GM12878 (cell line): ENCODE data around the gene MTA3. TPM values are rescaled to one million over a fixed set of nuclear protein-coding genes. Genes with fewer than 3 reads are reported as not detected.

ENCODE experiments used
- ATAC-seq: fragments of 200-7000 bp; cut with Tn5 transposase; 3 replicates; pipeline ENCODE4 v1.9.1; 2020; ENCODE audit warnings: mild to moderate bottlenecking, moderate library complexity
- BruUV-seq: library from RNA; stranded (reverse); fragments of 400-500 nt; replicated peaks from 2 replicates; lab custom pipeline; 2021; lab: Mats Ljungman, UMichigan
- CTCF ChIA-PET: fragments of 300-600 bp; sonication (Branson Sonifier 250); formaldehyde crosslinking; extraction: SDS; loops from one replicate; lab custom pipeline; 2021; ENCODE audit warnings: inconsistent platforms; lab: Yijun Ruan, JAX
- POLR2A ChIA-PET: fragments of 350-600 bp; formaldehyde crosslinking; extraction: SDS; loops from one replicate; lab custom pipeline; 2021; ENCODE audit warnings: inconsistent platforms; lab: Charles Lee
- RAD21 ChIA-PET: fragments of 300-600 bp; sonication (Branson Sonifier 250); formaldehyde crosslinking; loops from one replicate; lab custom pipeline; 2023; ENCODE audit warnings: antibody characterized with exemption; ENCODE audit not compliant: unreplicated experiment; lab: Charles Lee
- SMC1A ChIA-PET: fragments of 300-600 bp; sonication (Branson Sonifier 250); formaldehyde crosslinking; loops from one replicate; lab custom pipeline; 2023; ENCODE audit not compliant: unreplicated experiment, uncharacterized antibody; lab: Charles Lee
- DNase-seq: peaks from one replicate; pipeline ENCODE4 v3.0.0-alpha.2; 2011; ENCODE audit warnings: low read depth, low spot score
- FAIRE-seq: peaks from 3 replicates; lab custom pipeline; 2011; peaks lifted over from hg19 to GRCh38; lab: Jason Lieb, UNC
- H2AFZ ChIP-seq: 2 replicates; pipeline ENCODE4 v1.6.0; 2011; ENCODE audit warnings: low read depth, low read length, control low read depth; ENCODE audit not compliant: control insufficient read depth
- H3K27ac ChIP-seq: 2 replicates; pipeline ENCODE4 v1.5.1; 2011; ENCODE audit warnings: control low read depth; ENCODE audit not compliant: control insufficient read depth, insufficient read depth
- H3K27me3 ChIP-seq, 2 experiments: replicated peaks in 1 of 2; 2 replicates each; pipeline versions ENCODE4 v1.6.0 to v1.6.1; 2011; ENCODE audit warnings: low read length in 1 of 2; ENCODE audit not compliant: control insufficient read depth in 2 of 2, insufficient read depth in 2 of 2
- H3K36me3 ChIP-seq, 2 experiments: 2 replicates each; pipeline ENCODE4 v1.5.1; 2011; ENCODE audit warnings: low read length in 1 of 2; ENCODE audit not compliant: control insufficient read depth in 2 of 2, insufficient read depth in 2 of 2
- H3K4me1 ChIP-seq: 2 replicates; pipeline ENCODE4 v1.6.1; 2011; ENCODE audit warnings: mild to moderate bottlenecking, low read length, moderate library complexity, mixed read lengths; ENCODE audit not compliant: control insufficient read depth, insufficient read depth
- H3K4me2 ChIP-seq: 2 replicates; pipeline ENCODE4 v1.6.0; 2011; ENCODE audit warnings: control low read depth; ENCODE audit not compliant: control insufficient read depth, insufficient read depth
- H3K4me3 ChIP-seq: fragments of 200-600 bp; sonication (generic); 2 replicates; pipeline ENCODE4 v1.5.1; 2016
- H3K79me2 ChIP-seq: 2 replicates; pipeline ENCODE4 v1.6.0; 2011; ENCODE audit warnings: low read length; ENCODE audit not compliant: control insufficient read depth, insufficient read depth
- H3K9ac ChIP-seq: 2 replicates; pipeline ENCODE4 v1.8.0; 2011; ENCODE audit warnings: low read length, control low read depth, mixed read lengths; ENCODE audit not compliant: control insufficient read depth, insufficient read depth
- H3K9me3 ChIP-seq: replicated peaks from 3 replicates; pipeline ENCODE4 v1.5.1; 2011; ENCODE audit warnings: mild to moderate bottlenecking, low read length; ENCODE audit not compliant: control insufficient read depth, insufficient read depth
- H4K20me1 ChIP-seq: 2 replicates; pipeline ENCODE4 v1.6.0; 2011; ENCODE audit not compliant: control insufficient read depth, insufficient read depth
- CBFB ChIP-seq: IDR thresholded peaks from 2 replicates; pipeline ENCODE4 v1.6.1; 2016; ENCODE audit warnings: antibody characterized with exemption, low read depth
- MEF2A ChIP-seq: IDR thresholded peaks from 2 replicates; pipeline ENCODE4 v1.6.1; 2011; ENCODE audit warnings: low read depth, mild to moderate bottlenecking, low read length, moderate library complexity; ENCODE audit not compliant: insufficient read depth
- MEF2B ChIP-seq: fragments of 450-650 bp; IDR thresholded peaks from 2 replicates; pipeline ENCODE4 v1.6.1; 2018; ENCODE audit warnings: mild to moderate bottlenecking, moderate library complexity; ENCODE audit not compliant: partially characterized antibody, poor library complexity, severe bottlenecking
- SPI1 ChIP-seq: IDR thresholded peaks from 2 replicates; pipeline ENCODE4 v1.6.1; 2011; ENCODE audit warnings: low read depth, mild to moderate bottlenecking, low read length, moderate library complexity, borderline replicate concordance; ENCODE audit not compliant: insufficient read depth
- WGBS: methylation state at CpG from one replicate; pipeline ENCODE4 v1.1.6; 2016; ENCODE audit warnings: low lambda C conversion rate; ENCODE audit not compliant: insufficient replicate concordance, insufficient coverage; ENCODE audit errors: missing lambda C conversion rate; 5-methylcytosine and 5-hydroxymethylcytosine counted together
- in situ Hi-C: fragments of 300-500 bp; cut with MboI; formaldehyde crosslinking; loops from 9 replicates; pipeline ENCODE4 v1.14.3; 2018; ENCODE audit warnings: mixed read lengths
- intact Hi-C: fragments of 100-400 bp; cut with micrococcal nuclease; formaldehyde crosslinking; loops from one replicate; pipeline ENCODE4 v1.14.2; 2022; ENCODE audit not compliant: unreplicated experiment
- polyA plus RNA-seq, 11 experiments: library from polyadenylated mRNA; depleted of rRNA in 4 of 11; unstranded in 6 of 11; stranded (reverse) in 5 of 11; fragments of >200 nt; fragmentation: Nextera tagmentation in 4 of 11; fragmentation: Illumina TruSeq in 1 of 11; extraction: Ambion mirVana in 4 of 11; extraction: Trizol in 1 of 11; gene quantifications; 1 replicate in 1 of 11; 2 replicates in 10 of 11; pipeline versions ENCODE4 v1.2.1 to v1.2.3, GENCODE V29; 2011 to 2016; ENCODE audit warnings: inconsistent platforms in 2 of 11, missing spikeins in 2 of 11, low read depth in 1 of 11
- total RNA-seq, 4 experiments: library from RNA; depleted of rRNA in 3 of 4; stranded (reverse); fragments of >200 nt in 3 of 4; fragmentation: Illumina TruSeq in 1 of 4; extraction: Trizol in 1 of 4; gene quantifications; 2 replicates each; pipeline versions ENCODE4 v1.2.1 to v1.2.3, GENCODE V29; 2013 to 2021
- TF ChIP-seq, protein P1 (sequence below): fragments of 450-650 bp; IDR thresholded peaks from 2 replicates; pipeline ENCODE4 v1.6.1; 2017; ENCODE audit warnings: mild to moderate bottlenecking, moderate library complexity

Gene MTA3
- total and polyA plus RNA-seq, 10 of the 15 experiments (the other 5 are each of a cell fraction or from before 2014, with no cell fraction given): 17.6 to 45.5 (median 26.5) TPM

DNA sequence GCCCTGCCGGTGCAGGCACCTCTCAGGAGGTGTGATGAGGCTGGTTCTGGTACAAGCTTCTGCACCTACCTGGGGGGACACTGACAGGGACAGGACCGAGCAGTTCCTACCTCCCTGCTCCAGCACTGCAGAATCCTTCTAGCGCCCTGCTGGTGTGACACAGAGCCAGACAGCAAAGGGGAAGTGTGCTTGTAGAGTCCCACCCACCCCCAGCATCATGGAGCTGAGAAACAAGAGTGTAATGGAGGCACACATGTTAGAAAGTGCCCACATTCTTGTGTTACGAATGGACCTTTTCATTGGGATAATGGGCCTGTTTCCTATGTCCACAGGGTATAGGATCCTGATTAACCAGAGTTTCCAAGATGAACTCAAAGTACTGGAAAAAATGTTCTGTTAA, 157.2 kb downstream of the MTA3 start:
- ChIA-PET POLR2A (interaction anchor here (0.7 to 1.0 kb wide), 2 partner anchors 69 to 796 kb away, joined by 3 to 5 read pairs; no protein-coding TSS in a partner anchor), CTCF (interaction anchor here (1.2 kb wide), 1 partner anchor 29 kb away, joined by 3 read pairs; no protein-coding TSS in a partner anchor)
- no peaks in the 10 kb centered on the region for H3K79me2 ChIP-seq
- no peak overlapping the region for H2AFZ ChIP-seq
- no TSS peak for BruUV-seq
- WGBS: 85% methylated on average over 4 of the region's 4 CpGs
- TF ChIP-seq CBFB: no peak
- TF ChIP-seq SPI1: peak; percentile 69; the same call in 1 of the 2 replicates
- TF ChIP-seq, all 136 proteins: peak for 1
- no peak overlapping the region for H3K27ac ChIP-seq
- ChIA-PET RAD21 (interaction anchor here (0.7 to 1.1 kb wide), 2 partner anchors 67 to 69 kb away, joined by 3 to 4 read pairs; partner anchors contain the start of gene HAAO), SMC1A (interaction anchor here (0.8 to 2.9 kb wide), 3 partner anchors 17 to 86 kb away, joined by 4 to 7 read pairs (median 4); no protein-coding TSS in a partner anchor)
- no peaks in the 10 kb centered on the region for H4K20me1 ChIP-seq
- intact Hi-C loops (no loop called here), in situ Hi-C loops (no loop called here)
- ATAC-seq: no peak
- DNase-seq: no peak
- H3K4me1 ChIP-seq: peaks cover 19% of the 10 kb centered on the region
- H3K36me3 ChIP-seq: peaks cover 0 to 3% of the 10 kb centered on the region in 2 experiments; a peak in 1 of 4 replicates
- peaks cover 2% of the 10 kb centered on the region; the same call in 1 of the 3 replicates for H3K9me3 ChIP-seq
- no peak for FAIRE-seq
- H3K9ac ChIP-seq: no peak overlapping the region
- no peak overlapping the region for H3K4me3 ChIP-seq
- H3K27me3 ChIP-seq: no peaks in the 10 kb centered on the region
- no peak overlapping the region for H3K4me2 ChIP-seq

DNA sequence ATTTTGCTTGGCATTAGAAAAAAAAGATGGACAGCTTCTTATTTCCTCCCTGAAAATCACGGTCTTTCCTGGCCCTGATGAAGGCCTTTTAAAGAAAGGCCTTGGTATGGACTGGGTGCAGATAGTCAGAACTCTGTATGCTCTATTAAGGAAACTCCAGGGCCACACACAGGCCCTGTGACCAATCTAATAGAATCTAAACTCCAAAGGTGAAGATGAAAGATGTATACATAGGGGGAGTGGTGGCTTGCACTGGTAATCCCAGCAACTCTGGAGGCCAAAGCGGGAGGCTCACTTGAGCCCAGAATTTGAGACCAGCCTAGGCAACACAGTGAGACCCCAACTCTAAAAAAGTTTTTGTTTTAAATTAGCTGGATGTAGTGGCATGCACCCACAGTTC, 158.2 kb downstream of the MTA3 start:
- Histone ChIP-seq H3K4me2 (no peak overlapping the region), H3K36me3 (peaks cover 0 to 3% of the 10 kb centered on the region in 2 experiments; a peak in 1 of 4 replicates), H3K27ac (no peak overlapping the region), H2AFZ (no peak overlapping the region), H3K4me3 (no peak overlapping the region), H3K4me1 (peaks cover 14% of the 10 kb centered on the region), H3K79me2 (no peaks in the 10 kb centered on the region), H3K9ac (no peak overlapping the region), H4K20me1 (no peaks in the 10 kb centered on the region), H3K27me3 (no peaks in the 10 kb centered on the region)
- 66% methylated on average over 2 of the region's 2 CpGs for WGBS
- no peak for DNase-seq
- no TSS peak for BruUV-seq
- POLR2A ChIA-PET: no interaction called here
- in situ Hi-C loops (no loop called here), intact Hi-C loops (no loop called here)
- ATAC-seq: no peak
- RAD21 ChIA-PET: no interaction called here
- CTCF ChIA-PET: no interaction called here
- SMC1A ChIA-PET: interaction anchor here (1.7 to 2.9 kb wide), 2 partner anchors 26 to 85 kb away, joined by 4 to 7 read pairs; no protein-coding TSS in a partner anchor
- no peak for FAIRE-seq
- TF ChIP-seq MEF2B: no peak
- TF ChIP-seq MEF2A: no peak
- TF ChIP-seq, protein P1, sequence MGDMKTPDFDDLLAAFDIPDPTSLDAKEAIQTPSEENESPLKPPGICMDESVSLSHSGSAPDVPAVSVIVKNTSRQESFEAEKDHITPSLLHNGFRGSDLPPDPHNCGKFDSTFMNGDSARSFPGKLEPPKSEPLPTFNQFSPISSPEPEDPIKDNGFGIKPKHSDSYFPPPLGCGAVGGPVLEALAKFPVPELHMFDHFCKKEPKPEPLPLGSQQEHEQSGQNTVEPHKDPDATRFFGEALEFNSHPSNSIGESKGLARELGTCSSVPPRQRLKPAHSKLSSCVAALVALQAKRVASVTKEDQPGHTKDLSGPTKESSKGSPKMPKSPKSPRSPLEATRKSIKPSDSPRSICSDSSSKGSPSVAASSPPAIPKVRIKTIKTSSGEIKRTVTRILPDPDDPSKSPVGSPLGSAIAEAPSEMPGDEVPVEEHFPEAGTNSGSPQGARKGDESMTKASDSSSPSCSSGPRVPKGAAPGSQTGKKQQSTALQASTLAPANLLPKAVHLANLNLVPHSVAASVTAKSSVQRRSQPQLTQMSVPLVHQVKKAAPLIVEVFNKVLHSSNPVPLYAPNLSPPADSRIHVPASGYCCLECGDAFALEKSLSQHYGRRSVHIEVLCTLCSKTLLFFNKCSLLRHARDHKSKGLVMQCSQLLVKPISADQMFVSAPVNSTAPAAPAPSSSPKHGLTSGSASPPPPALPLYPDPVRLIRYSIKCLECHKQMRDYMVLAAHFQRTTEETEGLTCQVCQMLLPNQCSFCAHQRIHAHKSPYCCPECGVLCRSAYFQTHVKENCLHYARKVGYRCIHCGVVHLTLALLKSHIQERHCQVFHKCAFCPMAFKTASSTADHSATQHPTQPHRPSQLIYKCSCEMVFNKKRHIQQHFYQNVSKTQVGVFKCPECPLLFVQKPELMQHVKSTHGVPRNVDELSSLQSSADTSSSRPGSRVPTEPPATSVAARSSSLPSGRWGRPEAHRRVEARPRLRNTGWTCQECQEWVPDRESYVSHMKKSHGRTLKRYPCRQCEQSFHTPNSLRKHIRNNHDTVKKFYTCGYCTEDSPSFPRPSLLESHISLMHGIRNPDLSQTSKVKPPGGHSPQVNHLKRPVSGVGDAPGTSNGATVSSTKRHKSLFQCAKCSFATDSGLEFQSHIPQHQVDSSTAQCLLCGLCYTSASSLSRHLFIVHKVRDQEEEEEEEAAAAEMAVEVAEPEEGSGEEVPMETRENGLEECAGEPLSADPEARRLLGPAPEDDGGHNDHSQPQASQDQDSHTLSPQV: no peak
- TF ChIP-seq, all 136 proteins: peak for 0
- peaks cover 2% of the 10 kb centered on the region; the same call in 1 of the 3 replicates for H3K9me3 ChIP-seq
